ENCODE results near the gene PRPF6. TPM values are rescaled to one million over a fixed set of nuclear protein-coding genes. Genes with fewer than 3 reads are reported as not detected.

The PRPF6 gene
- total and polyA plus RNA-seq, 2 donors (not counting 3 experiments of a cell fraction or from before 2014, with no cell fraction given) = 35.3 to 67.4 TPM

DNA sequence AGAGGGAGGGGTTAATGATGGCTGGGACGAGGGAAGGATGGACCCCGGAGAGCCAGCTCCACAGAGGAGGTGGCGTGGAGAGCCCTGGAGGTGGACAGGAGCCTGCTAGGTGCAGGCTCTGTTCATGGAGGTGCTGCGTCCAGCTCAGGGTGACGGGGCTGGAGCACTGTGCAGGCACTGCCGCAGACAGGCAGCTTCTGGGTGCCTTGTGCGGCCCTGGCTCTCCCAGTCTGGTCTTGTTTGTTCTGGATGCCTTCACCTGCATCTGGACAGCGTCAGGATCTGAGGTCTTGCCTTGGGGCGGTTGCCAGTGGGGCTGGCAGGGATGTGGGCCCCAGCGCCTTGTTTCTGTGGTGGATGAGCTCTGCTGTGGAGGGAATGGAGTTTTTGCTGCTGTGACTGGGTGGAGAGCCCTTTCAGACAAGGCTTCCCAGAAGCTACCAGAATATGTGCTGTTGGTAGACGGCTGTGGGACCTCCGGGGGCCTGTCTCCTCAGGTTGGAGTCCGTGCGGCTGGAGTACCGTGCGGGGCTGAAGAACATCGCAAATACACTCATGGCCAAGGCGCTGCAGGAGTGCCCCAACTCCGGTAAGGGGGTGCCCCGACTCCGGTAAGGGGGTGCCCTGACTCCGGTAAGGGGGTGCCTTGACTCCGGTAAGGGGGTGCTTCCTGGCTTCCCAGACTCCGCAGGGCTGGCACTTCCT lies 47.2 kb downstream of the PRPF6 start:
- Histone ChIP-seq H3K4me3 (replicated peaks in 1 of 3; ENCODE audit: insufficient read depth in 1 of 3, low read depth in 1 of 3, low read length in 3 of 3) (no peak overlapping the region), H4K20me1 (replicated peaks; ENCODE audit: control insufficient read depth, extremely low read depth, insufficient read depth, low read length) (no peaks in the 10 kb centered on the region), H2AFZ (ENCODE audit: low read depth, low read length) (no peak overlapping the region), H3K27me3 (ENCODE audit: control insufficient read depth in 2 of 2, insufficient read depth in 2 of 2, low read length in 2 of 2) (no peaks in the 10 kb centered on the region), H3K4me1 (ENCODE audit: control insufficient read depth, extremely low read depth, insufficient read depth, low read length) (no peaks in the 10 kb centered on the region), H3K79me2 (ENCODE audit: control insufficient read depth, insufficient read depth, low read length) (no peaks in the 10 kb centered on the region), H3K4me2 (ENCODE audit: insufficient read depth, low read length) (no peak overlapping the region), H3K9me3 (replicated peaks; ENCODE audit: control insufficient read depth, insufficient read depth, low read length) (no peaks in the 10 kb centered on the region), H3K36me3 (ENCODE audit: control insufficient read depth in 2 of 2, extremely low read depth in 1 of 2, insufficient read depth in 2 of 2, low read length in 2 of 2) (peaks cover 13 to 62% of the 10 kb centered on the region in 2 experiments), H3K9ac (replicated peaks; ENCODE audit: extremely low read depth, insufficient read depth, low read length) (no peak overlapping the region), H3K9me1 (replicated peaks; ENCODE audit: control insufficient read depth, extremely low read depth, insufficient read depth, low read length) (no peaks in the 10 kb centered on the region), H3K27ac (ENCODE audit: insufficient read depth, low read depth, low read length) (no peak overlapping the region)
- DNase-seq (ENCODE audit: low read depth, low spot score) = no peak
- no peak for TF ChIP-seq JUN (IDR thresholded peaks at IDR 0.05; ENCODE audit: borderline replicate concordance, insufficient read depth, insufficient read length, low read depth)
- no peak for TF ChIP-seq GATA2 (IDR thresholded peaks at IDR 0.05; ENCODE audit: insufficient read depth, insufficient read length, low read depth, low read length)
- TF ChIP-seq FOS (IDR thresholded peaks at IDR 0.05; ENCODE audit: borderline replicate concordance, insufficient read depth, low read length) = no peak
- TF ChIP-seq, protein P1, sequence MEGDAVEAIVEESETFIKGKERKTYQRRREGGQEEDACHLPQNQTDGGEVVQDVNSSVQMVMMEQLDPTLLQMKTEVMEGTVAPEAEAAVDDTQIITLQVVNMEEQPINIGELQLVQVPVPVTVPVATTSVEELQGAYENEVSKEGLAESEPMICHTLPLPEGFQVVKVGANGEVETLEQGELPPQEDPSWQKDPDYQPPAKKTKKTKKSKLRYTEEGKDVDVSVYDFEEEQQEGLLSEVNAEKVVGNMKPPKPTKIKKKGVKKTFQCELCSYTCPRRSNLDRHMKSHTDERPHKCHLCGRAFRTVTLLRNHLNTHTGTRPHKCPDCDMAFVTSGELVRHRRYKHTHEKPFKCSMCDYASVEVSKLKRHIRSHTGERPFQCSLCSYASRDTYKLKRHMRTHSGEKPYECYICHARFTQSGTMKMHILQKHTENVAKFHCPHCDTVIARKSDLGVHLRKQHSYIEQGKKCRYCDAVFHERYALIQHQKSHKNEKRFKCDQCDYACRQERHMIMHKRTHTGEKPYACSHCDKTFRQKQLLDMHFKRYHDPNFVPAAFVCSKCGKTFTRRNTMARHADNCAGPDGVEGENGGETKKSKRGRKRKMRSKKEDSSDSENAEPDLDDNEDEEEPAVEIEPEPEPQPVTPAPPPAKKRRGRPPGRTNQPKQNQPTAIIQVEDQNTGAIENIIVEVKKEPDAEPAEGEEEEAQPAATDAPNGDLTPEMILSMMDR (IDR thresholded peaks at IDR 0.05; ENCODE audit: extremely low read depth in 1 of 2, insufficient read depth in 1 of 2, low read depth in 1 of 2, low read length in 2 of 2) = no peak
- no peak for TF ChIP-seq MYC (IDR thresholded peaks at IDR 0.05; ENCODE audit: low read depth, low read length)
- TF ChIP-seq EZH2 (IDR thresholded peaks at IDR 0.05; ENCODE audit: borderline replicate concordance, low read depth, low read length, severe bottlenecking) = no peak
- no peak for TF ChIP-seq POLR2AphosphoS5 (IDR thresholded peaks at IDR 0.05; ENCODE audit: insufficient read depth, low read depth, low read length)
- TF ChIP-seq, protein P2, sequence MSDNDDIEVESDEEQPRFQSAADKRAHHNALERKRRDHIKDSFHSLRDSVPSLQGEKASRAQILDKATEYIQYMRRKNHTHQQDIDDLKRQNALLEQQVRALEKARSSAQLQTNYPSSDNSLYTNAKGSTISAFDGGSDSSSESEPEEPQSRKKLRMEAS (IDR thresholded peaks at IDR 0.05; ENCODE audit: insufficient read depth, insufficient read length) = no peak
- TF ChIP-seq POLR2A (IDR thresholded peaks at IDR 0.05; ENCODE audit: low read depth, low read length) = no peak
- POLR2A ChIA-PET = interaction anchor here (0.6 kb wide), 1 partner anchor 20 kb away, joined by 3 read pairs; no protein-coding TSS in a partner anchor
- intact Hi-C loops (cut with micrococcal nuclease) = no loop called here
- no TSS peak for BruUV-seq (replicated peaks)
- CTCF ChIA-PET = interaction anchor here (1.0 to 2.6 kb wide), 3 partner anchors 11 to 242 kb away, joined by 3 to 15 read pairs (median 5); no protein-coding TSS in a partner anchor
- FAIRE-seq = no peak
- dilution Hi-C loops (cut with MboI; ENCODE audit: extremely low pct_ligation_motif_present, low sequenced_read_pairs) = no loop called here
